ENCODE data around the gene RPS2. TPM values are rescaled to one million over a fixed set of nuclear protein-coding genes. Genes with fewer than 3 reads are reported as not detected.
A peak's percentile ranks its signal among the peaks of the same experiment; 100 is the strongest.

Gene RPS2
- total RNA-seq, 8 experiments from 2014 or later, result 1,718 to 3,761 (median 2,257) TPM

DNA sequence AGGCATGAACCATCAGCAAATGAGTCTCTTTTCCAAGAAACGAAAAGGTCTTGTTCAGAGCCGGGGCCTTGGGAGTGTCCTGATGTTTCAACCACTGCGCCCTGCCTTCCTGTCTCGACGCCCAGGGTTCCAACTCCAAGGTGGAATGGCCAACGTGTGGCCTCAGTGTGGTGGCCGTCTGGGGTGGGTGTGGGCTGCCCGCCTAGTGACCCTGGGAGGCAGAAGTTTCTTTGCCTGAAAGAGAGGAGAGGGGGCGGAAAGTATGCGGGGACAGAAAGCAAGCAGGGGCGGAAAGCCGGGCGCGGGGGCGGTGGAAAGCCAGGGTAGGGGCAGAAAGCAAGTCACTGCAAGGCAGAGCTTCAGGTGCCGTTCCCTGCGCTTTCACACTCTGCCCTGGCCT lies 25.7 kb downstream of the RPS2 start:
- no peak for ATAC-seq (replicated peaks in 6 of 8)
- WGBS, 10 experiments, result 86 to 100% methylated on average over 1 to 5 of the region's 17 CpGs; no CpG with 5 or more reads in 8 of the 10 experiments
- H3K4me1 ChIP-seq (replicated peaks in 1 of 2), result peaks cover 9 to 10% of the 10 kb centered on the region in 2 donors
- H3K27ac ChIP-seq, result no peak overlapping the region
- H3K4me3 ChIP-seq, result no peak overlapping the region
- in situ Hi-C loops (cut with MboI; ENCODE audit: low pct_unique_long_range_greater_than_20kb in 2 of 9, low sequenced_read_pairs in 9 of 9, unreplicated experiment in 9 of 9), result no loop called here

DNA sequence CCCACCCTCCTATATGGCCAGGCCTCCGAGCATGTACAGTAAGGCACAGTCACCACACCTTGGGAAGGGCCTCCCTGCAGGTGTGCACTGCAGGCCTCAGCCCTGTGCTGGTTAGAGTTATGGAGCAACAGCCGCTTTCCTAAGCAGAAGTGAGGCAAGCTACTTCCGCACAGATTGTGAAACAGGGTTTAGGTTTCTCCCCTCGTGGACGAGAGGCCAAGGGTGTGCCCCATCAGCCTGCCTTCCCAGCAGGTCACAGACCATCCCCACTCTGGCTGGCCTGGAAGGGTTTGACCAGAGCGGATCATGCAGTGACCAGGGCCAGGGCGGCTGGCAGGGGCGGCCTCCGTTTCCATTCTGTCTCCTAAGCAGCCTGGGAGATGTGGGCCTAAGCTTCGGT lies 26.3 kb downstream of the RPS2 start:
- ATAC-seq (replicated peaks in 6 of 8), result no peak
- Histone ChIP-seq H3K4me1 (replicated peaks in 1 of 2) (peaks cover 5 to 10% of the 10 kb centered on the region in 2 donors), H3K4me3 (no peak overlapping the region), H3K27ac (no peak overlapping the region)
- in situ Hi-C loops (cut with MboI; ENCODE audit: low pct_unique_long_range_greater_than_20kb in 2 of 9, low sequenced_read_pairs in 9 of 9, unreplicated experiment in 9 of 9), result no loop called here
- WGBS, 10 experiments, result 97 to 100% (median 100%) methylated on average over 1 to 6 of the region's 10 CpGs; no CpG with 5 or more reads in 5 of the 10 experiments

DNA sequence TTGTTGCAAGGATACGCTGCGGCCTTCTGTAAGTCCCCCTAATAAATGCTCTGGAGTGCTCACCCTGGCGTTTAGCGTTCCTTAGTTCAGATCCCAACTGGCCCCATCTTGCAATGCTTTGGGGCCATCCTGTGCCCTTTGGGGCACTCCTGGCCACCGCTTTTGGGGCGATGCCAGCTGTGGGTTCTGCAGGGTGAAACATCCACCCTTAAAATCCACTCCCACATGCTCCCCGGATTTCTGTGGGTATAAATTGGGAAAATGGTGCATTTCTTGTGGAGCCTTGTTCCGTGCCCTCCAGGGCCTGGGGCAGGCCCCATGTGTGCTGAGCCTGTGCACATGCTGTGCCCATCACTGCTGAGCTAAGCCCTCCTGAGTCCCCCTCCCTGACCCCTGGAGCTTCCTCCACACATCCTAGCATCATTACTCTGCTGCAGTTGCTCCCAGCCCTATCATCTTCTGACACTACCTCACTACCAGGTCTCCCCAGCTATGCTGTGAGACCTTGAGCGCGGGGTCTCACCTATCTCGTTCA lies 27.6 kb downstream of the RPS2 start:
- 80 to 100% (median 93%) methylated on average over 3 to 7 of the region's 11 CpGs; no CpG with 5 or more reads in 2 of the 10 experiments for WGBS, 10 experiments
- H3K4me1 ChIP-seq (replicated peaks in 1 of 2), result peaks cover 0 to 5% of the 10 kb centered on the region in 2 donors
- H3K4me3 ChIP-seq, result no peak overlapping the region
- no peak for ATAC-seq (replicated peaks in 6 of 8)
- no peak overlapping the region for H3K27ac ChIP-seq
- in situ Hi-C loops (cut with MboI; ENCODE audit: low pct_unique_long_range_greater_than_20kb in 2 of 9, low sequenced_read_pairs in 9 of 9, unreplicated experiment in 9 of 9), result no loop called here

DNA sequence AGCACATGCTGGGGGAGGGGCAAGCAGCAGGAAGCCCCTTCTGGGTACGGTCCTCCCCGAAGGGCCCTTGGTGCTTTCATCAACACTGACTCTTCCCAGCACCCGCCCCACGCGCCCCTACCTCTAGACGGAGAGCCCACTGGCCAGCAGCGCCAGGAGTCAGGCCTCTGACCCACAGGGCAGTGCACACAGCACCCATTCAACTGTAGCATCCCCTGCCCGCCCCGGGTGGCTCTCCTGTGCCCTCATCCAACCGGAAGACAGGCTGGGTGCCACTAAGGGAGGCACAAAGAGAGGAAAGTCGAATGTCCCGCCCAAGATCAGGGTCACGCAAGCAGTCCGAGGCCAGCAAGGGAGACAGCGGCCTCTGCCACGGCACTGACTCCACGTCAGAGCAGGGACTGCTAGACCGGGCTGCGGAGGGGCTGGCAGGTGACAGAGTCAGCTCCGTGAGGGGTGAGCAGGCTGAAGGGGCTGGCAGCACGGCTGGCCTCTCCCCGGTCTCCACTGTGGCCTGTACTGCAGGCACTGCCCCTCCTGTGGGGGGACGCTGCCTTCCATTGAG lies 31.4 kb downstream of the RPS2 start:
- in situ Hi-C loops (cut with MboI; ENCODE audit: low pct_unique_long_range_greater_than_20kb in 2 of 9, low sequenced_read_pairs in 9 of 9, unreplicated experiment in 9 of 9), result no loop called here
- WGBS, 10 experiments, result 0 to 43% methylated on average over 1 to 4 of the region's 23 CpGs; no CpG with 5 or more reads in 8 of the 10 experiments

DNA sequence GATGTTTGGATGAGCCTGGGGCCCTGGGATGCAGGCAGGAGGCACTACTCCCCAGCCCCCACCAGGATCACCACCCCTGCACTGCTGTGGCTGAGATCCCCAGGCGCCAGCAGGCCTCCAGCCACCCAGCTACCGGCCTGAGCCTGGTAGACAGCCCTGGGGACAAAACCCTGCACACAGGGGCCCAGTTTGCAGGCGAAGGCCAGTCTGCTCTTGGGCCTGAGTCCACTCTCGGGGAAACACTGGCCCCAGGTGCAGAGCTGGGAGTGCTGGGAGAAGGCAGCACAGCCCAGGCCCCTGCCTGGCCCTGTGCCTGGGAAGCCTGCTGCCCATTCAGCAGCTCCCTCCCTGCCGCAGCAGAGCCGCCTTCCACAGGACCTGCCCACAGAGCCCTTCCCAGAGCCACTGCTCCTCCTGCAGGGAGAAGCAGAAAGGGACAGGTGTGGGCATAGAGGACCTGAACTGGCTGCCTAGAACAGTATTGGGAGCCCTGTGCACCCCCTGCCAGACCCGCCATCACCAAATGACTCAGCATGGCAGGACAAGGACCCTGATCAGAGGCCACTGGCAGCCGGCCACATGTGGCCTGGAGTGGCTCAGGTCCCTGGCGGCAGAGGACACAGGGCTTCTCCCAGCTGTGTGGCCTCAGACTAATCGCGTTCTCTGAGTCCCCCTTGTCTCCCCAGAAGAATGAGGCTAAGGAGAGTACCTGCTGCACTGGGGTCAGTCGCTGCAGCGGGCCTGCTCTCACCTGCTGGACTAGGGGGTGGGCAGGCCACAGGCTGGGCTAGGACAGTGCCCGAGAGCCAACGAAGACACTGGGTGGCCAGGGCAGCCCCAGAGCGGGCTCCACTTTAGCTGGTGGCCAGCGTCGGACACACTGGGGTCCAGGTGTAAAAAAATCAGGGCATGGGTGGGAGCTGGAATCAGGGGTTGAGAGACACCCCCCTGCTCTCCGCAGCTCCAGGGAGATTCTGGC lies 32.3 kb downstream of the RPS2 start:
- Histone ChIP-seq H3K4me1 (replicated peaks in 1 of 2) (peaks cover 2 to 5% of the 10 kb centered on the region in 2 donors), H3K27ac (no peak overlapping the region), H3K4me3 (no peak overlapping the region)
- peak in 3 of 8 experiments; percentile 7 to 55 (median 42) for ATAC-seq (replicated peaks in 6 of 8)
- 60 to 90% (median 68%) methylated on average over 1 to 7 of the region's 19 CpGs; no CpG with 5 or more reads in 4 of the 10 experiments for WGBS, 10 experiments
- in situ Hi-C loops (cut with MboI; ENCODE audit: low pct_unique_long_range_greater_than_20kb in 2 of 9, low sequenced_read_pairs in 9 of 9, unreplicated experiment in 9 of 9), result no loop called here

More for the DNA sequence above, 31.4 kb downstream of the RPS2 start:
- Histone ChIP-seq H3K4me3 (no peak overlapping the region), H3K27ac (no peak overlapping the region), H3K4me1 (replicated peaks in 1 of 2) (peaks cover 2 to 5% of the 10 kb centered on the region in 2 donors)
- no peak for ATAC-seq (replicated peaks in 6 of 8)

DNA sequence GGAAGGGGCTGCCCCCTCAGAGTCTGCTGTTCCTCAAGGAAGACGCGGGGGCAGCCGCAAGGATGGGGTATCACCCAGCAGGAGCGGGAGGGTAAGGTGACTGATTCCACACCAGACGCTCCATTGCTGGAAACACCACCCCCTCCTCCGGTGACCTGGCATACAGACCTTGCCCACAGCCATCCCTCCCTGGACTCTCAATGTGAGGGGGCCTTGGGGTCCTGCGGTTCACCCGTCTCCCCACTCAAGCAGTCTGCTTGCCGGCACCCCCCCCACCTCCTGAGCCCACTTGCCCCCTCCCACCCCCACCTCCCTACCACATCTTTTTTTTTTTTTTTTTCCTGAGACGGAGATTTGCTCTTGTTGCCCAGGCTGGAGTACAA lies 34.3 kb downstream of the RPS2 start:
- in situ Hi-C loops (cut with MboI; ENCODE audit: low pct_unique_long_range_greater_than_20kb in 2 of 9, low sequenced_read_pairs in 9 of 9, unreplicated experiment in 9 of 9), result no loop called here
- H3K4me1 ChIP-seq (replicated peaks in 1 of 2), result peaks cover 2 to 11% of the 10 kb centered on the region in 2 donors
- ATAC-seq (replicated peaks in 6 of 8), result no peak
- H3K27ac ChIP-seq, result no peak overlapping the region
- no peak overlapping the region for H3K4me3 ChIP-seq
- no CpG with 5 or more reads among the region's 10 CpGs for WGBS, 10 experiments

DNA sequence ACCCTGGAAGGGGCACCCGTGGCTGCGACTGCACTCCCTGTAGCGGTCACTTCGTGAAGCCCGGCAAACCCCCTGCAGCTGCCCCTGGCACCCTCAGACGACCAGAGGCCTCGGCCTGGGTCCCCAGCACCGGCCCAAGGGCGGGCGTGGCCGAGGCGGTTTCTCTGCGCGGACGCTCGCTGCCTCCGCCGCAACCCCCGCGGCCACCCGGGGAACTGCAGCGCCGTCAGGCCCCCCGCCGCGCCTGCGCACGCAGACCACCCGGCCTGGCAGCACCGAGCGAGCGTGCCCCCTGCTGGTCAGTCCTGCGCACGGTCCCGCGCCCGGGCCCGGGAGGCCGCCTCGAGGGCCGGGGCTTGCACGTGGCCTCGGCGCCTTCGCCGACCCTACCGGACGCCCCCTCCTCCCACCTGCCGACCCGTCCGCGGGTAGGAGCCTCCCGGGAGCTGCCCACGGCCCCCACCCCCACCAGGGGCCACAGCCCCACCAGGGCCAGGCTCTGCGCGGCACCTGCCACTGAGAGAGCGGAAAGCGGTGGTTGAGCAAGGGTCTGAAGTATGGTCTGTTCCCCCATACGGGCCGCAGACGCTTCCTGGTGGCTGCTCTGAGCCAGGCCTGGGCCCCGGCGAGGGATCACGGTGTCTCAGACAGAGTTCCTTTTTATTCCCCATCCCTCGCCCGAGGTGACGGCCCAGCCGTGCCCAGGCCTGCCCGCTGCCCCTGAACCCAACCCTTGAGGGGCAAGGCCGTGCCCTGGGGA lies 34.9 kb downstream of the RPS2 start:
- H3K4me3 ChIP-seq, result peak overlapping the region; percentile 14 to 37 (median 26)
- in situ Hi-C loops (cut with MboI; ENCODE audit: low pct_unique_long_range_greater_than_20kb in 2 of 9, low sequenced_read_pairs in 9 of 9, unreplicated experiment in 9 of 9), result loop anchor here in 2 of 9 experiments (5.0 to 10.0 kb wide), 2 partner anchors 62 to 65 kb away; no protein-coding TSS in a partner anchor
- ATAC-seq (replicated peaks in 6 of 8), result peak; percentile 84 to 95 (median 94)
- peaks cover 2 to 11% of the 10 kb centered on the region in 2 donors for H3K4me1 ChIP-seq (replicated peaks in 1 of 2)
- WGBS, 10 experiments, result 20% methylated on average over 2 of the region's 70 CpGs; no CpG with 5 or more reads in 9 of the 10 experiments
- H3K27ac ChIP-seq, result peak overlapping the region in 1 of 2 donors; percentile 32

DNA sequence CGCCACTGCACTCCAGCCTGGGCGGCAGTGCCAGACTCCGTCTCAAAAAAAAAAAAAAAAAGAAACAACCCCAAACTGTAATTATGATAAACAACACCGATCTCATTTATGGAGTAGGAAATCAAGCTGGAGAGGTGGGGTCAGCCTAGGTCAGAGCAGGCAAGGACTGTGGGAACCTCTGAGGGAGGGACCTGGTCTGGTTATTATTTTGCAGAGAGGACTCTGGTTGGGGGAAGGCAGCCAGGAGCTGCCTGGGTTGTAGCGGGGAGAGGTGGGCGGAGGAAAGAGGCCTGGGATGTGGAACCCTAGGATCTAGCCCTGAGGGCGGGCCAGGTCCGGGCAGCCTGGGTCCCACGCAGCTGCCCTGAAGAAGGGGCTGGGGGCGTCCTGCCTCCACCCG lies 35.5 kb downstream of the RPS2 start:
- peak; percentile 30 to 61 (median 54) for ATAC-seq (replicated peaks in 6 of 8)
- in situ Hi-C loops (cut with MboI; ENCODE audit: low pct_unique_long_range_greater_than_20kb in 2 of 9, low sequenced_read_pairs in 9 of 9, unreplicated experiment in 9 of 9), result loop anchor here in 2 of 9 experiments (5.0 to 10.0 kb wide), 2 partner anchors 62 to 64 kb away; no protein-coding TSS in a partner anchor
- peak overlapping the region in 1 of 2 donors; percentile 32 for H3K27ac ChIP-seq

DNA sequence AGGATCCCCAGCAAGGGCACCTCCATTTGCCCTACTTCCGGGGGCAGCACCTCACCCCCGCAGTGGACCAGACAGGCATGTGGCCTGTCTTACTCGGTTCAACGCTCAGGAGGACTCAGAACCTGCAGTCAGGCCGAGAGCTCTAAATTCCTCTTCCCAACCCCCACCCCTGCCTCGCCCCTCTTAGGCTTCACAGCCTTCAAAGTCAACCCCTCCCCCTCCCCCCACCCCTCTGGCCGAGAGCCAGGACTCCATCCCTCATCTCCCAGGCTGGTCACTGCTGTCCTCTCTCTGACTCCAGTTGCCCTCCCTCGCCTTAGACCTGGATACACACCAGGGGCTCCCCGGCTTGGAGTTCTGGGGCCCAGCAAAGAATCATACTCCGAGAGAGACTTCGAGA lies 38.4 kb downstream of the RPS2 start:
- no peak overlapping the region for H3K27ac ChIP-seq
- in situ Hi-C loops (cut with MboI; ENCODE audit: low pct_unique_long_range_greater_than_20kb in 2 of 9, low sequenced_read_pairs in 9 of 9, unreplicated experiment in 9 of 9), result loop anchor here in 2 of 9 experiments (5.0 to 10.0 kb wide), 2 partner anchors 59 to 61 kb away; no protein-coding TSS in a partner anchor
- H3K4me1 ChIP-seq (replicated peaks in 1 of 2), result peaks cover 2 to 15% of the 10 kb centered on the region in 2 donors
- WGBS, 10 experiments, result 27 to 100% (median 40%) methylated on average over 1 to 3 of the region's 11 CpGs; no CpG with 5 or more reads in 7 of the 10 experiments
- ATAC-seq (replicated peaks in 6 of 8), result no peak
- no peak overlapping the region for H3K4me3 ChIP-seq

More for the DNA sequence above, 35.5 kb downstream of the RPS2 start:
- H3K4me1 ChIP-seq (replicated peaks in 1 of 2), result peaks cover 2 to 11% of the 10 kb centered on the region in 2 donors
- WGBS, 10 experiments, result 28 to 93% (median 80%) methylated on average over 3 to 4 of the region's 11 CpGs; no CpG with 5 or more reads in 6 of the 10 experiments
- peak overlapping the region; percentile 14 to 37 (median 26) for H3K4me3 ChIP-seq

DNA sequence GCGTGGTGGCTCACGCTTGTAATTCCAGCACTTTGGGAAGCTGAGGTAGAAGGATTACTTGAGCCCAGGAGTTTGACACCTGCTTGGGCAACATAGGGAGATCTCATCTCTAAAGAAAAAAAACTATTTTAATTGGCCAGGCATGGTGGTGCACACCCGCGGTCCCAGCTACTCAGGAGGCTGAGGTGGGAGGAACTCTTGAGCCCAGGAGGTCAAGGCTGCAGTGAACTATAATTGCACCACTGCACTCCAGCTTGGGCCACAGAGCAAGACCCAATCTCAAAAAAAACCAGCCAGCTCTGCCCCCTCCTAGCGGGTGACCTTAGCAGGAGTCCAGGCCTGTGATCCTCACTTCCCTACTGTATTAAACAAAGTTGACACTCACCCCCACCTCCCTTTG lies 40.5 kb downstream of the RPS2 start:
- 20 to 100% (median 92%) methylated on average over 1 to 5 of the region's 5 CpGs; no CpG with 5 or more reads in 5 of the 10 experiments for WGBS, 10 experiments
- Histone ChIP-seq H3K4me3 (no peak overlapping the region), H3K27ac (no peak overlapping the region), H3K4me1 (replicated peaks in 1 of 2) (peaks cover 1 to 15% of the 10 kb centered on the region in 2 donors)
- in situ Hi-C loops (cut with MboI; ENCODE audit: low pct_unique_long_range_greater_than_20kb in 2 of 9, low sequenced_read_pairs in 9 of 9, unreplicated experiment in 9 of 9), result loop anchor here in 1 of 9 experiments (10.0 kb wide), 1 partner anchor 59 kb away; no protein-coding TSS in a partner anchor
- ATAC-seq (replicated peaks in 6 of 8), result no peak

DNA sequence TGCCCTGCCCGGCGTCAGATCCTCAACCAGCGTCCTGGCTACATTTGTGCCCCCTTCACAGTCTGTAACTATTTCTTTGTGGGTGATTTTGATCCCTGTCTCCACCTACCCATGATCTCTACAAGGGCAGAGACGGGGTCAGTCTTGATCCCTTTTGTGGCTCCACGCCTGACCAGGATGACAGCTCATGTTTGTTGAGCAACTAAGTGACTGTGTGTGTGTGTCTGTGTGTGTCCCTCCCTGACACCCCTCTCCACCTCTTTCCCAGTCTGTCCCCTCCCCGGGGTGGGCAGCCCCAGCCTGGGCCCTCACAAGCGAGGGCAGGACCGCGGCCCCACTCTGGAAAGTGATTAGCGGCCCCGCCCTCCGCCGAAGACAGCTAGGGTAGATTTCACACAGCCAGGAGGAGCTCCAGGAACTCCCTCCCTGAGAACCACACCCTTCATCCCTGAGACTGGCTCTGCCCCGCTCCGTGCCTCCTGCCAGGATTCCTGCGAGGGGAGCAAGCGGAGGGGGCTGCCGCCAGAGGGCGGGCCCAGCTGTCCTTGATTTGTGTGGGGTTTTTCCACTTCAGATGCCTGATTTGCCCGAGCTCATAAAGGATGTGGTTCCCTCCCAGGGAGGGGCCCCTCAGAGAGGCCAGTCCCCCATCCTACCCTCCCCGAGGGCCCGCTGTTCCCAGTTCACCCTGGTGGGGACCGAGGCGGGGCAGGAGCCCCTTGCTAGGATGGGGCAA lies 41.2 kb downstream of the RPS2 start:
- Histone ChIP-seq H3K4me3 (no peak overlapping the region), H3K4me1 (replicated peaks in 1 of 2) (peaks cover 3 to 15% of the 10 kb centered on the region in 2 donors), H3K27ac (no peak overlapping the region)
- ATAC-seq (replicated peaks in 6 of 8), result peak; percentile 55 to 97 (median 74)
- 0% methylated on average over 2 of the region's 24 CpGs; no CpG with 5 or more reads in 9 of the 10 experiments for WGBS, 10 experiments
- in situ Hi-C loops (cut with MboI; ENCODE audit: low pct_unique_long_range_greater_than_20kb in 2 of 9, low sequenced_read_pairs in 9 of 9, unreplicated experiment in 9 of 9), result loop anchor here in 1 of 9 experiments (10.0 kb wide), 1 partner anchor 59 kb away; no protein-coding TSS in a partner anchor
